NCI-H446 (cell line): ENCODE measurements around the gene AMZ2.
"Not testable (repeated sequence)": the region's sequence is repeated elsewhere in the genome, so short reads cannot be mapped to it uniquely, and the experiment has no call there.

ENCODE experiments used
- DNase-seq, 2 experiments: peaks; one replicate each; lab custom pipeline; 2025; lab: John Stamatoyannopoulos, UW

The AMZ2 gene

DNA sequence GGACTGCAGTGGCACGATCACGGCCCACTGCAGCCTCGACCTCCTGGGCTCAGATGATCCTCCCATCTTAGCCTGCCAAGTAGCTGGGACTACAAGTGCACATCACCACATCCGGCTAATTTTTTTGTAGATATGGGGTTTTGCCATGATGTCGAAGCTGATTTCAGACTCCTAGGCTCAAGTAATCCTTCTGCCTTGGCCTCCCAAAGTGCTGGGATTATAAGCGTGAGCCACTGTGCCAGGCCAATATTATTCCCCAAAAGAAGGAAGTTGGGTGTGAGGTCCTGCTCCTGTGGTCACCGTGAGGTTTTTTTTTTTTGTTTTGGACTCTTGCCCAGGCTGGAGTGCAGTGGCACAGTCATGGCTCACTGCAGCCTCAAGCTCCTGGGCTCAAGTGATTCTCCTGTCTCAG, 1.5 kb downstream of the AMZ2 start:
- no peak for DNase-seq

DNA sequence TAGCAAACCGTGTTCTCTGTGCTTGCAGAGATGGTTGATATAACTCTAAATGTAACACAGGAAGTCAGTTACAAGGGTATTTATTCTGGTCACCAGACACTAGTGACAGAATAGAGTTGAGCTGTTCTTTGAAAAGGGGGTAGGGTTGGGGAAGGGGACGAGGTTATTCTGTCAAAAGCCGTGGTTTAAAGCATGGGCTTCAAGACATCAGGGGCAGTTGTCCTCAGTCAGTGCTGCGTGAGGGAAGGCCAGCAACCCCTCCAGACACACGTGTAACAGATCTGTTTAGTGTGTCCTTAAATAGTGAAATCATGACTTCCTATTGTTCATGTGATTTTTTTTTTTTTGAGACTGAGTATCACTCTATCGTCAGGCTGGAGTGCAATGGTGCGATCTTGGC, 5.6 kb downstream of the AMZ2 start:
- not testable (repeated sequence) for DNase-seq

DNA sequence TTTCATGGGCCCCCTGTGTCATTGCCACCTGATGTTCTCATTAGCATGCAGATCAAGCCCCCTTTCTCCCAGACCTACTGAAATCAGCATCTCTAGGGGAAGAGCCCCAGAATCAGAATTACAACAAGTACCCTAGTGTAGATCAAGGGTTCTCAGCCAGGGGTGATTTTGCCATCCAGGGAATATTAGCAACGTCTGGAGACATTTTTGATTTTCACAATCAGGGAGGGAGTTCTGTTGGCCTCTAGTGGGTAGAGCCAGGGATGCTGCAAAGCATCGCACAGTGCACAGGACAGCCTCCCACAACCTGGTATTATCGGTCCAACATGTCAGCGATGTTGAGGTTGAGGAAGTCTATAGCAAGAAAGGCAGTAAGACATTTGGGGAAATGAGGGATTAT, 7.3 kb downstream of the AMZ2 start:
- DNase-seq = no peak

DNA sequence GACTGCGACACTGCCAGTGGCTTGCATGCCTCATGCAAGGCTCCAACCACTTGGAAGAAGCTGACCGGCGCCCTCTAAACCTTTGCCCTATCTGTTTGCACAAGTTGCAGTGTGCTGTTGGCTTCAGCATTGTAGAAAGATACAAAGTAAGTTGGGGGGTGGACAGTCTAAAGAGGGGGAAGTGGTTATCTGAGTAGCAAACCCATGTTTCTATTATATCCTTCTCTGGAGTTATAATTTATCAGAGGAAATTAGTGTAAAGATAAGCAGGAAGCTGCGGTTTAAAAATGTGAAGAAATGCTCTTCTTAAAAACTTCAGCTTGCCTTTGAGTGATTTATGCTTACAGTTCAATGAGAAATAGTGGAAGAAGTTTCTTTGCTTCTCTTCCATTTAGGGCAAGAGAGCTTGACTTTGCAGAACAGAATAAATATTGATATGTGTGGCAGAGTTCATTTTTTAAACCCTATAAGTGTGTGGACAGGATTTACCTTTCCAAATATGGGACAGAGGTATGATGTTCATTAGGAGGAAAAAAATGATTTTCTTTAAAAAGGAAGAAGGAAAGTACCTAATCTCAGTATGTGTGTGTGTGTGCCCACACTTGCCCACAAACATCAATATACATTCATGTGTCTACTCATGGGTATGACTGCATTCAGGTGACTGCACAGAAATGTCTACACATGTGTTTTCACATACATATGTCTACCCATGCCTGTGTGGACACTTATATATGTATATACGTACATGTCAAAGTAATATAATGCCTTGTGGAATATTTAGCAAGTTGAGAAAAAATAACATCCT, 8.1 kb downstream of the AMZ2 start:
- no peak for DNase-seq

DNA sequence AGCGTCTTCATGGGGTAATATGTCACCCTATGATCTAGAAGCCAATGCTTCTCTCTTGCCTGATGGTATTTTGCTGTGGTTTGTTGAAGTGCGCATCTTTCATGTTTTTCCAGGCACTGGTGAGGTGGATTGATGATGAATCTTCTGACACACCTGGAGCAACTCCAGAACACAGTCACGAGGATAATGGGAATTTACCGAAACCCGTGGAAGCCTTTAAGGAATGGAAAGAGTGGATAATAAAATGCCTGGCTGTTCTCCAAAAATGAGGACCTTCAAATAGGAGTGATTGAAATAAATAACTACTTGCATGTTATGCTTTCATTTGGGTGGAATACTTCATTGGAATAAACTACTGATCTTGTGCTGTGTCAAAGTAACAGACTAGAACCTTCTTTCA, 8.9 kb downstream of the AMZ2 start:
- DNase-seq = not testable (repeated sequence)

DNA sequence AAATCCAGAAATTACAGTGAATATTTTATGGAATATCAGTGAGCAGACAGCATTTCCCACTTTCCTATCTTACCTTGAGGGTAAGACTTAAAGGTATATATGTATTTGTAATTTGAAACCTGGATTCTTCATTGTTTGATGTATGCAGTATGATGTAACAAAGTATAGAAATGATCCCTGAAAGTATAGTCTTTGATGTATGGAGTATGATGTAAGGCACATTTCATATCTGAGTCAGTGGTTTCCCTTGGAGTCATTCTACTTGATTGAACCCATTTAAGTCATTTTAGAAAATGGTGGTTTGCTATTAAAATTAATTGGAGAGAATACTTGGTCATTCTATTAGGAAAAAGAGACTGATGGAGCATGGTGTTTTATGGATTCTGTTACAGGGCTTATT, 10.1 kb downstream of the AMZ2 start:
- no peak for DNase-seq

DNA sequence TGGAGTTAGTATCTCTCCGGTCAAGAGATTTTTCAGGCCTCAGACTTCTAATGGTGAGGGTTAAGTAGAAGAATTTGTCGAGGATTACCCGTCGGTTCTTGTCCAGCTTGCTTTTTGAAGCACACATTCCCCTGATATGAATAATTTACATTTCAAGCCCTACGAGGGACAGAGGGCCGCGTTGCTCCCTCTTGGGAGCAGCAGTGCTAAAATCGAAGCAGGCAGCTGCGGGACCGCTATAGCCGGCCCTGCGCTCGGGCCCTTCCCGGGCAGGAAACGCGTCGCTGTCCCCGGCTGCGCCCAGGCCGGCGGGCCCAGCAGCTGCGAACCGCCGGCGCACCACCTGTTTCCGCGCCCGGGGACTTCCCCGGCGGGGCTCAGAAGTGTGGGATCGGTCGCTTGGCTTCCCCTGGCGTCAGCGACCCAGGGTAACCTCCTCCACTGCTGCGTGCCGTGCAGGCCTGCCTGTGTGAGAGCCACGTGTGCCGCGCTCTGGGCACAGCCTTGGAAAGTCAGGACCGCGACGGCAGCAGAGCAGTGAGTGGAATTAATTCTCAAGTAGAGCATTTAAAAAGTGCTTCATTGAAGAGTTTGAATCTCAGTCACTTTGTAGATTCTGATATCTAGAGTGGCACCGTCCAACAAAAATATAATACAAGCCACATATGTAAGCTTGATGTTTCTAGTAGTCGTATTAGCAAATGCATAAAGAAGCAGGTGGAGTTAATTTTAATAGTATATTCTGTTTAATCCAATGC, 11.2 kb downstream of the AMZ2 start:
- DNase-seq = not testable (repeated sequence)

DNA sequence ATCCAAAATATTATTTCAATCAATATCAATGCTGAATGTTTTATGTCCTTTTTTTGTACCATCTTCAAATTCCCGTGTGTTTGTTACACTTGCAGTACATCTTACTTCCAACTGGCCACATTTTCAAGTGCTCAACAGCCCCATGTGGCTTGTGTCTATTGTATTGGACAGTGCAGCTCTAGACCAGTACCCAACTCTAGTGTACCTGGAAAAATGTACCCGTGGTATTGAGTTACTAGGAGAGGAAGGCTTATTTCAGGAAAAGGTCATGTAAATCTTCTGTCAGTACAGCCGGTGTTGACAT, 11.8 kb downstream of the AMZ2 start:
- not testable (repeated sequence) for DNase-seq

DNA sequence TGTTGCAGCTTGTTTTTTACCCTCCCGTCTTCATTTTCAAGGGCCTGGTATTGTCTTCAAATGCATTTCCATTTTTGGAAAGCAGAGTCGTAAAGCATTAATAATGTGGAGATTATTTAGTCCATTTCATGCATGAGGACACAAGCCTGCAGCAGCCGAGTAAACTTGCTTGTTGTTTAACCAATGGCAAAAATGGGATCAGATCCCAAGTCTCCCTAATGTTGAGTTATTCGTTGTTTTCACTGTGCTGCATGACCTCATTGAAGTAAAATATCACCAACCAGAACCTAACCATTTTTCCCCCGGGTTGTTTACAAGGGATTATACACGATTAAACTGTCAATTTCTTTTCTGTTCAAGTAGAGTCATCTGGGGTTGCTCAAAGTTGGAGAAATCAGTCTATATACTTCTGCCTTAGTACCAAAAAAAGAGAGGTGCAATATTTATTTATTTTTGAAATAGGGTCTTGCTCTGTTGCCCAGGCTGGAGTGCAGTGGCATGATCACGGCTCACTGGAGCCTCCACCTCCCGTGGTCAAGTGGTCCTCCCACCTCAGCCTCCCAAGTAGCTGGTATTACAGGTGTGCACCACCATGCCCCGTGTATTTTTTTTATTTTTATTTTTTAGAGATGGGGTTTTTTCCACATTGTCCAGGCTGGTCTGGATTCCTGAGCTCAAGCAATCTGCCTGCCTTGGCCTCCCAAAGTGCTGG, 12.4 kb downstream of the AMZ2 start:
- peak in 1 of 2 experiments; percentile 29 for DNase-seq

DNA sequence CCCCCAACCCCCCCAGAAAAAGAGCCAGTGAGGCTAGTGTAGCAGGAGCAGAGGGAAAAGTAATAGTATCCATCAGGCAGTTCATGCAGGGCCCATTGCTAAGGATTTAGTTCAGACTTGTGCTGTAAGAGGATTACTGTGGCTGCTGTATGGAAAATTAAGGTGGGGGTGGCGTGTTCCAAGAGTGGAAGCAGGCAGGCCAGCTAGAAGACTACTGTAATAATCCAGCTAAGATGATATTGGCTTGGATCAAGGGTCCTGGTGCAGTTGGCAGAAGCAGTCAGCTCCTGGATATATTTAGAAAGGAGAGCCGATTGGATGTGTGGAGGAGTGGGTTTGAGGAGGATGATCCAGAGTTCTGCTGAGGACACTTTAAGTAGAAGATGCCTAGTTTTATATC, 14.6 kb downstream of the AMZ2 start:
- not testable (repeated sequence) for DNase-seq

DNA sequence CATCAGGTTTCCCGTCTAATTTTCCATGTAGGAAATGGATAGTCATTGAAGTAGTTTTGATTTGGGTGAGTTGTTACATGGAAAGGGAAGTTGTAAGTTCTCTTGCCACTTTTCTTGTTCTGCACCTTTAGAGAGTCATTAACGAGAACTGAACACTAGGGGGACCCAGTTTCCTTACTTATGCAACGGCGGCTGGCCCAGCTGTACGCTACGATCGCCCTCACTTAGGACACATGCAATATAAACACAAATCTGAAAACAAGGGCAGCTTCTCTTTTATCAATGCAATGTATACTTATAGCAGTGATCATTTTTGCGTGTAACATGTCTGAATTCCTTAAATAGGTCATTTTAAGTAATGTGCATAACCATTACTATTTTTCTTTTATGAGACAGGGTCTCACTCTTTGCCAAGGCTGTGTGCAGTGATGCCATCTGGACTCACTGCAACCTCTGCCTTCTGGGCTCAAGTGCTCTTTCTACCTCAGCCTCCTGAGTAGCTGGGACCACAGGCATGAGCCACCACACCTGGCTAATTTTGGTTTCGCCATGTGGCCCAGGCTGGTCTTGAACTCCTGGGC, 15.3 kb downstream of the AMZ2 start:
- DNase-seq = not testable (repeated sequence)

DNA sequence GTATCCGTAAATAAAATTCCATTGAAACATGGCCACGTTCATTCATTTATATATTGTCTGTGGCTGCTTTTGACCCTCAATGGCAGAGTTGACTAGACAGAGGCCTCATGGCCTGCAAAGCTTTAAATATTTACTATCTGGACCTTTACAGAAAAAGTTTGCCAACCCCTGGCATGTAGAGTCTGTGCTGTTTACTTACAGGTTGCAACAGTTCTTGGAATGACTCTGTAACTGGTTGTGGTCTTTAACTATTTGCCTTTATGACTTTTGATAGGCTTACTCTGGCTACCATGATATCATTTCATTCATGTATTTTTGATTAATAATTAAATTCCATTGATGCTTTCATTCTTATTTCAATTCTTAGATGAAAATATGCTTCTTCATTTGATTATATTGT, 18.0 kb downstream of the AMZ2 start:
- DNase-seq = not testable (repeated sequence)

DNA sequence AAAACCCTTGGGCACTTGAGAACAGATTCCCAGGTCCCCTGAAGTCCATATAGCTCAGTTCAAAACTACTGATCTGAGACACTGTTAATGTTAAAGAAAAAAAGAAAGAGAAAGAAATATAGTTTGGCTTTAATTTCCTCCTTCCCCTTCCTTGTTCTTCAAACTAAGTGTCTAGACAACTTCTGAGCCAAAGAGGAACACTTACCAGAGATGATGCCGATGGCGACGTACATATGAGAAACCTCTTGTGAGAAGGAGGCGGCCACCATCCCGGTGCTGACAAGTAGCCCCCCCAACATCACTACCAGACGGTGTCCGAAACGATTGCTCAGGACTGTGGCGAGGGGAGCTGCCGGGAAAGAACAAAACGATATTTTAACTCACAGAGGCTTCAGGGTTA, 25.9 kb downstream of the AMZ2 start:
- DNase-seq = no peak

DNA sequence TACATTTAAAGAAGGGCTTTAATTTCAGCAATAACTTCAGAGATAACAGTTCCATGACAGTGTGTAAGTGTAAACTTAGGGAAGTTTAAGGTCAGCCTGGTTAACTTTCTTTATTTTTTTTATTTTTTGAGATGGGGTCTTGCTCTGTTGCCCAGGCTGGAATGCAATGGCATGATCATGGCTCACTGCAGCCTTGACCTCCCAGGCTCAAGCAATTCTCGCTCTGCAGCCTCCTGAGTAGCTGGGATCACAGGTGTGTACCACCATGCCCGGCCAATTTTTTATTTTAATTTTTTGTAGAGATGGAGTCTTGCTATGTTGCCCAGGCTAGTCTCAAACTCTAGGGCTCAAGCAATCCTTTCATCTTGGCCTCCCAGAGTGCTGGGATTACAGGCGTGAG, 28.5 kb downstream of the AMZ2 start:
- DNase-seq = not testable (repeated sequence)

DNA sequence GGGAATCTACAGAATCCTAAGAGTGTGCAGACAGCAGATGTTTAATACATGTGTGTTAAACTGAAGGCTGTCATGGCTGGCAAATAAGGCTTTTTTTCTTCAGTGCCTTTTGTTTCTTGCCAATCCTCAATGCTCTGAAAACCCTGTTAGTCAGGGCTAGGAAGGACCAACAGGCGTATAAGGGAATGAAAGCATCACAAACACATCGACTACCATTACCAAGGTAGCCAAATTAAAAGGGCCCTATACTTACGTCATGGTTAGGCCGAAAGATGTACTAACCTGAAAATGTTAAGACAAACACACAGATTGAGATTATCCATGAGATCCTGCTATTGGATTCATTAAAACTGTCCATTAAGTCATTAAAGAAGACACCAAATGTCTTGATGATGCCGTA, 30.0 kb downstream of the AMZ2 start:
- no peak for DNase-seq

DNA sequence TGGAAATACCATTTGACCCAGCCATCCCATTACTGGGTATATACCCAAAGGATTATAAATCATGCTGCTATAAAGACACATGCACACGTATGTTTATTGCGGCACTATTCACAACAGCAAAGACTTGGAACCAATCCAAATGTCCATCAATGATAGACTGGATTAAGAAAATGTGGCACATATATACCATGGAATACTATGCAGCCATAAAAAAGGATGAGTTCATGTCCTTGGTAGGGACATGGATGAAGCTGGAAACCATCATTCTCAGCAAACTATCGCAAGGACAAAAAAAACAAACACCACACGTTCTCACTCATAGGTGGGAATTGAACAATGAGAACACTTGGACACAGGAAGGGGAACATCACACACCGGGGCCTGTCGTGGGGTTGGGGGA, 34.1 kb downstream of the AMZ2 start:
- DNase-seq = not testable (repeated sequence)

DNA sequence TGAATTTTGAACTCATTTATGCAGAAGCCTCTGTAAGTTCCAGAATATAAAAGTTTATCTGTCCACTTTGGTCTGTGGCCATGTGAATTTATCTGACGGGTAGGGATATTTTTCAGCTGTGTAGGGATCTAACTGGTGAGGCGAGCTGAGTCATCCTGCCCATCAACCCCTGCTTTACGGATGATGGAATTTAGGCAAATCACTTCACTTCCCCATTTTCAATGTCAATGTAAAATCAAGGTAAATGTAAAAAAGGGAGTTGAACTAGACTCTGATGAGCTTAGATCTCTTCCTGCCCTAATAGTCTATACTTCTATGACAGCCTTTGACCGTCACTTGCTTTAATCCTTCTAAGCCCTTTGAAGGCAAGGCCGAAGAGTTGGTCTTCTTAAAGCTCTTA, 40.5 kb downstream of the AMZ2 start:
- no peak for DNase-seq

DNA sequence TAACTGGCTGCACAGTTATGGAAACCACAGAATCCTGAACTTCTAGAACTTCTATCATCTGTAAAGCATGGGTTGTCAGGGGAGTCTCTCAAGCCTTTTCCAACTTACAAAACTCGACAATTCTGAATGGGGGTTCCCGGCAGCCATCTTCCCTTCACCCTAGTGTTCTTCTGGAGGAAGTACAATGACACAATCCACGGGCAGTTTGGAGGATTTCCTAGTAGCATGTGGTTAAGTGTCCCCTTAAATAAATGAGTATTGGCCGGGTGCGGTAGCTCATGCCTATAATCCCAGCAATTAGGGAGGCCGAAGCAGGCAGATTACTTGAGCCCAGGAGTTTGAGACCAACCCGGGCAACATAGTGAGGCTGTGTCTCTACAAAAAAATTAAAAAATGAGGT, 41.0 kb downstream of the AMZ2 start:
- DNase-seq = no peak

DNA sequence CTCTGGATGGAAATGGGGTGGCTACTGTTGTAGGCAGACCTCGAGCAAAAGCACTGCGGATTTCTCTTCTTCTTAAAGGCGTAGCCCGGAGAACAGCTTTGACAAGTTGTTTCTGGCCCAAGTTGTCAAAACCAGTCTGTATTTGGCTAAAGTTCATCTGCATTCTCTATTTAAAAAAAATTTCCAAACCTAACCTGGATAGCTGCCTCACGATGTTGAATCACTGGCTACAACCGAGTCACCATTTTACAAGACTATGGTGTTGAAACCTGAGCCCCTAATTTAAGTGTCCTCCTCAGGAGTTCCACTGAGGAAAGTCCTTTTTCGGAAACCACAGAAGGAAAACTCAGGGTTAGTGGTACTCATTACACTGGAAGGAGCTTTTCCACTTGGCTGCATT, 41.6 kb downstream of the AMZ2 start:
- DNase-seq = no peak

DNA sequence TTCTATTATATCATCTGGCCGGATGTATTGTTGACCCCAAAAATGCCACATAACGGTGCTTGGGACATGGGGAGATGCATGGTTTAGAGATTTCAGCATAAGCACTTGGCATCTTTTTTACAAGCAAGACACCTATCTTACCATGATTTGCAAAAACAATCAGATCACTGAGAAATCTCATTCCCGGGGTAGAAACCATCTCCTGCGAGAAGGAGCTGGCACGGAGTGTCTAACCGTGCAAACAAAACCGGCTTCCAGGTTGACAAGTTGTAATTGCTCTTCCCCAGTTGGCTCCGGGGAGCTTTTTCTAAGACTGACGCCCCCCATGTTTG, 42.1 kb downstream of the AMZ2 start:
- DNase-seq = no peak

DNA sequence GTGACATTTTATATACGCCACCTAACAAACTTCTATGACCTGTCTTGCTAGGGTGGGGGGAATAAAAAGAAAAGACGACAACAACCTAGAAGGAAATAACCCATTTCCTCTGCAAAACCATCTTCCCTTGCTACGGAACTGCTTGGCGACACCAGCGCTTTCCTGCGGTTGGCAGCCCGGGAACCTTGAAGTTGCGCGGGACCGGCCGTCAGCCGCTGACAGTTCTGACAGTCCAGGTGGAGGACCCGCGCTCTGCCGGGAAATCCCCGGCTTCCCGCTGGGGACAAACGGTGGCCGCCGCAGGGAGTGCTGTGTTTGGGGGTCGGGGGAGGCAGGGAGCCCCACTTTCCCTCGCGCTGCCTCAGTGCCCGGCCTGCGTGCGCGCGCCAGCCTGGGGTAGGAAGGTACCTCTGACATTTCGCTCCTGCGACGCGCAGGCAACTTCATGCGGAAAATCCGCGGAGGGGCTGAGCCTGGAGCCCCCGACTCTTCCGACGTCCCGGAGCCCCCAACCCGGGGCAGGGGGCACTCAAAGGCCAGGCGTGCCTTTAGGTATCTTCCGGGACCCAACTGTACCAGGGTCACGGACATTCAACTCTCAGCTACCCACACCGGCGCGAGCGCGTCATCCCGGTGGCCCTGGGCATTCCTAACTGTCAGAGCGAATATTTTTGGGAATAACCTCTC, 42.6 kb downstream of the AMZ2 start:
- no peak for DNase-seq
